Osteoblast (primary cell): ENCODE results near the gene LNX1. TPM values are rescaled to one million over a fixed set of nuclear protein-coding genes. Genes with fewer than 3 reads are reported as not detected.
"Not testable (repeated sequence)": the region's sequence is repeated elsewhere in the genome, so short reads cannot be mapped to it uniquely, and the experiment has no call there.

Experiments
- DNase-seq: peaks from one replicate; pipeline ENCODE4 v3.0.0; 2011; ENCODE audit warnings: low spot score, mixed read lengths; ENCODE audit not compliant: insufficient read length; ENCODE audit errors: missing footprints
- H2AFZ ChIP-seq: 2 replicates; pipeline ENCODE4 v1.6.0; 2011; ENCODE audit warnings: mild to moderate bottlenecking, low read length
- H3K27ac ChIP-seq: 2 replicates; pipeline ENCODE4 v1.5.1; 2011; ENCODE audit warnings: mild to moderate bottlenecking, low read depth, low read length, moderate library complexity
- H3K27me3 ChIP-seq: 2 replicates; pipeline ENCODE4 v1.6.0; 2012; ENCODE audit warnings: mild to moderate bottlenecking, control low read depth, inconsistent platforms, low read length, moderate library complexity; ENCODE audit not compliant: insufficient read depth
- H3K36me3 ChIP-seq: 2 replicates; pipeline ENCODE4 v1.5.1; 2011; ENCODE audit warnings: mild to moderate bottlenecking, low read length, control low read depth, moderate library complexity; ENCODE audit not compliant: insufficient read depth
- H3K4me1 ChIP-seq: 2 replicates; pipeline ENCODE4 v1.5.1; 2011; ENCODE audit warnings: mild to moderate bottlenecking, low read length, control low read depth, moderate library complexity; ENCODE audit not compliant: insufficient read depth
- H3K4me2 ChIP-seq: 2 replicates; pipeline ENCODE4 v1.6.0; 2011; ENCODE audit warnings: mild to moderate bottlenecking, low read length; ENCODE audit not compliant: insufficient read depth
- H3K4me3 ChIP-seq: fragments of 200-600 bp; sonication (generic); 3 replicates; pipeline ENCODE4 v1.5.1; 2012; ENCODE audit warnings: mild to moderate bottlenecking, low read length, inconsistent platforms; ENCODE audit not compliant: insufficient read depth
- H3K79me2 ChIP-seq: 2 replicates; pipeline ENCODE4 v1.6.0; 2012; ENCODE audit warnings: mild to moderate bottlenecking, low read length, control low read depth, inconsistent platforms; ENCODE audit not compliant: insufficient read depth
- H3K9me3 ChIP-seq: 2 replicates; pipeline ENCODE4 v1.5.1; 2011; ENCODE audit warnings: low read depth, low read length, control low read depth
- H4K20me1 ChIP-seq: 2 replicates; pipeline ENCODE4 v1.6.0; 2012; ENCODE audit warnings: mild to moderate bottlenecking, low read length, control low read depth; ENCODE audit not compliant: insufficient read depth
- CTCF ChIP-seq: IDR thresholded peaks from 2 replicates; pipeline ENCODE4 v1.5.1; 2011; ENCODE audit warnings: mild to moderate bottlenecking, low read depth, low read length, moderate library complexity; ENCODE audit errors: extremely low read depth
- total RNA-seq: library from RNA; depleted of rRNA; stranded (reverse); fragments of >200 nt; gene quantifications from 2 replicates; pipeline ENCODE4 v1.2.3, GENCODE V29; 2012

LNX1 gene
- total RNA-seq, 1 donor = 9.8 TPM

GRCh38 chr4:53477636-53478035 lies 113.7 kb downstream of the LNX1 start:
- TF ChIP-seq CTCF = no peak
- no peaks in the 10 kb centered on the region for H3K27me3 ChIP-seq
- no peaks in the 10 kb centered on the region for H3K36me3 ChIP-seq
- DNase-seq = no peak
- H3K4me1 ChIP-seq = peaks cover 57% of the 10 kb centered on the region
- no peak overlapping the region for H3K4me3 ChIP-seq
- no peak overlapping the region for H2AFZ ChIP-seq
- peak overlapping the region; percentile 97 for H3K27ac ChIP-seq
- peak overlapping the region; percentile 69 for H3K4me2 ChIP-seq
- H3K79me2 ChIP-seq = no peaks in the 10 kb centered on the region
- H4K20me1 ChIP-seq = no peaks in the 10 kb centered on the region
- no peaks in the 10 kb centered on the region for H3K9me3 ChIP-seq

DNA sequence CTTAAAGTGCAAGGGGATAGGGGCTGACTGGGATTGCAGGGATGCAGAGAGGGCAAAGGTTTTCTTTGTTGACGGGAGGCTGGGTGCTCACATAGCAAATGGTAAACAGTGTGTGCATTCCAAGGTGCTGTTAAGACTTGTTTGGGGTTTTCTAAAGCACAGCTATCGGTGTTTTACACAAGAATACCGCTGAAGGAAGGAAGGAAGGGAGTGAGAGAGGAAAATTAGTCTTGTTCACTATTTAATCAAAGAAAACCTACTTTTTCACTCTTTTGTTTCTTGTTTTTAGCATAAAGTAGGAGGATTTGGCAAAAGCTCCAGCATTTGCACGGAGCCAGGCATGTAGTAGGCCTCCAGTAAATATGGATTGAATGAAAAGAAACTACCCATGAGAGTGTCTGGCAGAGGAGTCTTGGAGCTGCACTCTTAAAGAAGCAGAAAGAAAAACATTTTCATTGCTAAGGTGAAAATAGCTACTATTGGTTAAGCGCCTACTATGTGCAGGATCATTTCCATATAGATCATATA lies 114.2 kb downstream of the LNX1 start:
- peak overlapping the region; percentile 69 for H3K4me2 ChIP-seq

GRCh38 chr4:53476232-53477037 lies 114.9 kb downstream of the LNX1 start:
- no peaks in the 10 kb centered on the region for H3K79me2 ChIP-seq
- DNase-seq = peak; percentile 90
- H3K27me3 ChIP-seq = no peaks in the 10 kb centered on the region
- no peaks in the 10 kb centered on the region for H4K20me1 ChIP-seq
- peak overlapping the region; percentile 97 for H3K27ac ChIP-seq
- H3K4me1 ChIP-seq = peaks cover 57% of the 10 kb centered on the region
- no peaks in the 10 kb centered on the region for H3K9me3 ChIP-seq
- no peak for TF ChIP-seq CTCF
- peak overlapping the region; percentile 25 for H2AFZ ChIP-seq
- peak overlapping the region; percentile 69 for H3K4me2 ChIP-seq
- H3K4me3 ChIP-seq = peak overlapping the region; percentile 17
- H3K36me3 ChIP-seq = no peaks in the 10 kb centered on the region

More for the DNA sequence above, 114.2 kb downstream of the LNX1 start:
- peak overlapping the region; percentile 97 for H3K27ac ChIP-seq
- H3K4me3 ChIP-seq = peak overlapping the region; percentile 17
- no peak for DNase-seq
- peak overlapping the region; percentile 25 for H2AFZ ChIP-seq
- H3K9me3 ChIP-seq = no peaks in the 10 kb centered on the region
- no peaks in the 10 kb centered on the region for H3K27me3 ChIP-seq
- H3K79me2 ChIP-seq = no peaks in the 10 kb centered on the region
- no peaks in the 10 kb centered on the region for H3K36me3 ChIP-seq
- H3K4me1 ChIP-seq = peaks cover 57% of the 10 kb centered on the region
- H4K20me1 ChIP-seq = no peaks in the 10 kb centered on the region
- TF ChIP-seq CTCF = no peak

DNA sequence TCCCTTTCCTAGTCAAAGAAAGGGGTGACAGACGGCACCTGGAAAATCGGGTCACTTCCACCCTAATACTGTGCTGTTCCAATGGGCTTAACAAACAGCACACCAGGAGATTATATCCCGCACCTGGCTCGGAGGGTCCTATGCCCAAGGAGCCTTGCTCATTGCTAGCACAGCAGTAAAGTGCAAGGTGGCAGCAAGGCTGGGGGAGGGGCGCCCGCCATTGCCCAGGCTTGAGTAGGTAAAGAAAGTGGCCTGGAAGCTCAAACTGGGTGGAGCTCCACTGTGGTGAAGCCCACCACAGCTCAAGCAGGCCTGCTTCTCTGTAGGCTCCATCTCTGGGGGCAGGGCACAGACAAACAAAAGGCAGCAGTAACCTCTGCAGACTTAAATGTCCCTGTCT lies 124.7 kb downstream of the LNX1 start:
- H3K27ac ChIP-seq, H3K4me3 ChIP-seq: not testable (repeated sequence)

More for the DNA sequence above, 124.7 kb downstream of the LNX1 start:
- not testable (repeated sequence) for H3K9me3 ChIP-seq, H4K20me1 ChIP-seq, H3K36me3 ChIP-seq, H3K79me2 ChIP-seq, H3K4me2 ChIP-seq, H3K4me1 ChIP-seq, DNase-seq, H2AFZ ChIP-seq, H3K27me3 ChIP-seq
